IMR-90 (cell line): ENCODE data around the gene RNF144B. TPM values are rescaled to one million over a fixed set of nuclear protein-coding genes. Genes with fewer than 3 reads are reported as not detected.

Experiments
- ATAC-seq: fragments of 200-7000 bp; cut with Tn5 transposase; 2 replicates; pipeline ENCODE4 v1.9.1; 2020; ENCODE audit warnings: low read depth, mild to moderate bottlenecking, moderate library complexity
- BruUV-seq: library from RNA; stranded (reverse); fragments of 400-500 nt; replicated peaks from 2 replicates; lab custom pipeline; 2021; lab: Mats Ljungman, UMichigan
- CTCF ChIA-PET: fragments of 300-600 bp; formaldehyde crosslinking; extraction: SDS; loops from one replicate; lab custom pipeline; 2021; ENCODE audit warnings: antibody characterized with exemption; lab: Yijun Ruan, JAX
- POLR2A ChIA-PET: fragments of 300-600 bp; sonication (Branson Sonifier 250); formaldehyde crosslinking; loops from one replicate; lab custom pipeline; 2022; ENCODE audit warnings: antibody characterized with exemption; ENCODE audit not compliant: unreplicated experiment; lab: Charles Lee
- DNase-seq: peaks from one replicate; pipeline ENCODE4 v3.0.0; 2013
- H2AFZ ChIP-seq: replicated peaks from 2 replicates; pipeline ENCODE3; 2013; ENCODE audit warnings: low read length, mild to moderate bottlenecking; ENCODE audit not compliant: poor library complexity
- H2AK5ac ChIP-seq: 2 replicates; pipeline ENCODE4 v1.6.1; 2013; ENCODE audit warnings: low read depth, low read length, inconsistent platforms
- H2AK9ac ChIP-seq: replicated peaks from 2 replicates; pipeline ENCODE3; 2013; ENCODE audit warnings: mild to moderate bottlenecking, low read depth, low read length, moderate library complexity; ENCODE audit not compliant: poor library complexity
- H2BK120ac ChIP-seq: 2 replicates; pipeline ENCODE4 v1.6.1; 2013; ENCODE audit warnings: low read depth, low read length, inconsistent platforms
- H2BK15ac ChIP-seq: 3 replicates; pipeline ENCODE4 v1.6.1; 2013; ENCODE audit warnings: low read depth, low read length, inconsistent platforms
- H2BK20ac ChIP-seq: 2 replicates; pipeline ENCODE4 v1.6.1; 2013; ENCODE audit warnings: low read depth, mild to moderate bottlenecking, inconsistent platforms, low read length, moderate library complexity
- H2BK5ac ChIP-seq: 2 replicates; pipeline ENCODE4 v1.6.1; 2013; ENCODE audit warnings: mild to moderate bottlenecking, low read depth, low read length, inconsistent platforms; ENCODE audit not compliant: poor library complexity, severe bottlenecking
- H3K14ac ChIP-seq: replicated peaks from 2 replicates; pipeline ENCODE4 v1.6.1; 2013; ENCODE audit warnings: low read depth, low read length, inconsistent platforms
- H3K18ac ChIP-seq: 2 replicates; pipeline ENCODE4 v1.6.1; 2013; ENCODE audit warnings: low read depth, low read length, control low read depth
- H3K23ac ChIP-seq: 2 replicates; pipeline ENCODE4 v1.6.1; 2013; ENCODE audit warnings: low read depth, low read length, inconsistent platforms
- H3K27ac ChIP-seq: 2 replicates; pipeline ENCODE4 v1.5.1; 2013; ENCODE audit warnings: mild to moderate bottlenecking, control low read depth, low read length; ENCODE audit not compliant: insufficient read depth
- H3K27me3 ChIP-seq: 2 replicates; pipeline ENCODE4 v1.6.1; 2013; ENCODE audit warnings: low read length; ENCODE audit not compliant: control insufficient read depth, insufficient read depth
- H3K36me3 ChIP-seq: 2 replicates; pipeline ENCODE4 v1.6.1; 2013; ENCODE audit warnings: low read length, mixed read lengths; ENCODE audit not compliant: control insufficient read depth, insufficient read depth
- H3K4ac ChIP-seq: 2 replicates; pipeline ENCODE4 v1.6.1; 2013; ENCODE audit warnings: low read depth, low read length, inconsistent platforms
- H3K4me1 ChIP-seq: 2 replicates; pipeline ENCODE4 v1.6.1; 2013; ENCODE audit warnings: low read length, mixed read lengths; ENCODE audit not compliant: control insufficient read depth, insufficient read depth
- H3K4me2 ChIP-seq: 2 replicates; pipeline ENCODE4 v1.6.1; 2013; ENCODE audit warnings: low read depth, mild to moderate bottlenecking, control low read depth, low read length, moderate library complexity
- H3K4me3 ChIP-seq: 2 replicates; pipeline ENCODE4 v1.5.1; 2013; ENCODE audit warnings: low read depth, mild to moderate bottlenecking, control low read depth, low read length, moderate library complexity; ENCODE audit not compliant: insufficient read depth
- H3K56ac ChIP-seq: 2 replicates; pipeline ENCODE4 v1.6.1; 2013; ENCODE audit warnings: low read length, inconsistent platforms; ENCODE audit not compliant: insufficient read depth; ENCODE audit errors: extremely low read depth
- H3K79me1 ChIP-seq, 2 experiments: 2 replicates each; pipeline ENCODE4 v1.6.1; 2013; ENCODE audit warnings: low read length in 2 of 2, inconsistent platforms in 1 of 2, low read depth in 1 of 2
- H3K9ac ChIP-seq: 2 replicates; pipeline ENCODE4 v1.6.1; 2013; ENCODE audit warnings: low read depth, low read length, control low read depth
- H3K9me1 ChIP-seq: 2 replicates; pipeline ENCODE4 v1.6.1; 2013; ENCODE audit warnings: low read length, inconsistent platforms; ENCODE audit not compliant: insufficient read depth
- H3K9me3 ChIP-seq: 2 replicates; pipeline ENCODE4 v1.6.1; 2013; ENCODE audit warnings: low read length; ENCODE audit not compliant: control insufficient read depth, insufficient read depth
- H4K20me1 ChIP-seq: 2 replicates; pipeline ENCODE4 v1.6.1; 2013; ENCODE audit warnings: low read length, inconsistent platforms; ENCODE audit not compliant: insufficient read depth
- H4K5ac ChIP-seq: 2 replicates; pipeline ENCODE4 v1.6.1; 2013; ENCODE audit warnings: mild to moderate bottlenecking, low read depth, low read length, control low read depth
- H4K8ac ChIP-seq, 2 experiments: 2 replicates each; pipeline ENCODE4 v1.6.1; 2013; ENCODE audit warnings: low read depth in 2 of 2, low read length in 2 of 2, control low read depth in 1 of 2, inconsistent platforms in 1 of 2
- H4K91ac ChIP-seq: 2 replicates; pipeline ENCODE4 v1.6.1; 2013; ENCODE audit warnings: low read depth, low read length, inconsistent platforms; ENCODE audit not compliant: insufficient read depth
- BHLHE40 ChIP-seq: fragments of 150-350 bp; IDR thresholded peaks from 2 replicates; pipeline ENCODE4 v1.6.1; 2016; ENCODE audit warnings: mild to moderate bottlenecking, low read depth, low read length
- CEBPB ChIP-seq: IDR thresholded peaks from 2 replicates; pipeline ENCODE4 v1.6.1; 2012; ENCODE audit warnings: low read depth, low read length, improper control_type of control experiment
- CHD1 ChIP-seq: IDR thresholded peaks from 2 replicates; pipeline ENCODE4 v1.6.1; 2012; ENCODE audit warnings: low read depth, low read length, improper control_type of control experiment
- CTCF ChIP-seq: conservative IDR thresholded peaks from 2 replicates; pipeline ENCODE4 v1.5.1; 2012; ENCODE audit warnings: mild to moderate bottlenecking, low read depth, low read length, improper control_type of control experiment
- ELK1 ChIP-seq: fragments of 150-350 bp; IDR thresholded peaks from 2 replicates; pipeline ENCODE4 v1.6.1; 2016; ENCODE audit warnings: low read depth, mild to moderate bottlenecking, low read length, moderate library complexity, borderline replicate concordance
- FOS ChIP-seq: fragments of 150-350 bp; IDR thresholded peaks from 2 replicates; pipeline ENCODE4 v1.6.1; 2016; ENCODE audit warnings: low read depth, low read length
- MAFK ChIP-seq: IDR thresholded peaks from 2 replicates; pipeline ENCODE4 v1.6.1; 2012; ENCODE audit warnings: low read depth, low read length, improper control_type of control experiment
- MAZ ChIP-seq: IDR thresholded peaks from 2 replicates; pipeline ENCODE4 v1.6.1; 2012; ENCODE audit warnings: low read depth, mild to moderate bottlenecking, low read length, improper control_type of control experiment, moderate library complexity, borderline replicate concordance
- MXI1 ChIP-seq: IDR thresholded peaks from 2 replicates; pipeline ENCODE4 v1.6.1; 2012; ENCODE audit warnings: low read depth, mild to moderate bottlenecking, low read length, moderate library complexity, borderline replicate concordance
- NFE2L2 ChIP-seq: fragments of 150-350 bp; IDR thresholded peaks from 2 replicates; pipeline ENCODE4 v1.6.1; 2016; ENCODE audit warnings: low read depth, mild to moderate bottlenecking, low read length
- POLR2A ChIP-seq: IDR thresholded peaks from 2 replicates; pipeline ENCODE4 v1.6.1; 2012; ENCODE audit warnings: mild to moderate bottlenecking, low read depth, low read length
- RAD21 ChIP-seq: IDR thresholded peaks from 2 replicates; pipeline ENCODE4 v1.6.1; 2012; ENCODE audit warnings: low read length, improper control_type of control experiment
- RCOR1 ChIP-seq: IDR thresholded peaks from 2 replicates; pipeline ENCODE4 v1.6.1; 2012; ENCODE audit warnings: mild to moderate bottlenecking, low read length, improper control_type of control experiment; ENCODE audit not compliant: insufficient replicate concordance
- RFX5 ChIP-seq: IDR thresholded peaks from 2 replicates; pipeline ENCODE4 v1.8.0; 2012; ENCODE audit warnings: low read depth, mild to moderate bottlenecking, low read length, moderate library complexity
- SMC3 ChIP-seq: fragments of 150-350 bp; IDR thresholded peaks from 2 replicates; pipeline ENCODE4 v1.6.1; 2016; ENCODE audit warnings: low read depth, mild to moderate bottlenecking, antibody characterized with exemption, low read length, moderate library complexity
- USF2 ChIP-seq: fragments of 150-350 bp; IDR thresholded peaks from 2 replicates; pipeline ENCODE4 v1.6.1; 2017; ENCODE audit warnings: mild to moderate bottlenecking, antibody characterized with exemption, low read length, low read depth
- WGBS, 2 experiments: methylation state at CpG; one replicate each; pipeline versions ENCODE4 v1.1.5 to v1.1.7; 2013; ENCODE audit warnings: missing lambda C conversion rate in 2 of 2; ENCODE audit not compliant: insufficient read length in 1 of 2; ENCODE audit errors: extremely low coverage in 2 of 2; 5-methylcytosine and 5-hydroxymethylcytosine counted together
- dilution Hi-C: fragments of 300-500 bp; cut with HindIII; formaldehyde crosslinking; loops from one replicate; pipeline ENCODE4 v1.14.3; 2018; ENCODE audit warnings: low sequenced_read_pairs; ENCODE audit not compliant: unreplicated experiment
- in situ Hi-C: fragments of 300-500 bp; cut with MboI; formaldehyde crosslinking; loops from 3 replicates; pipeline ENCODE4 v1.14.3; 2019; ENCODE audit warnings: low sequenced_read_pairs, inconsistent platforms, mixed read lengths
- intact Hi-C: fragments of 100-400 bp; cut with micrococcal nuclease; formaldehyde crosslinking; loops from 2 replicates; pipeline ENCODE4 v1.10.0; 2022
- polyA plus RNA-seq, 3 experiments: library from polyadenylated mRNA; depleted of rRNA; stranded (reverse); fragments of >200 nt; gene quantifications; 2 replicates each; pipeline ENCODE4 v1.2.3, GENCODE V29; 2012; ENCODE audit warnings: low replicate concordance in 1 of 3
- total RNA-seq: library from RNA; depleted of rRNA; stranded (reverse); fragments of >200 nt; gene quantifications from 2 replicates; pipeline ENCODE4 v1.2.3, GENCODE V29; 2012

RNF144B gene
- total and polyA plus RNA-seq, 2 of the 4 experiments (the other 2 are of a cell fraction): 0.44 to 2.7 TPM

- POLR2A ChIA-PET: no interaction called here
- no peak for DNase-seq
- Histone ChIP-seq H3K14ac (peak overlapping the region; percentile 40; the same call in 1 of the 2 replicates), H3K36me3 (no peaks in the 10 kb centered on the region), H2AK9ac (no peak overlapping the region), H3K27me3 (no peaks in the 10 kb centered on the region; the same call in 1 of the 2 replicates), H3K9me3 (no peaks in the 10 kb centered on the region), H3K4ac (peak overlapping the region; percentile 16; the same call in 1 of the 2 replicates), H4K20me1 (no peaks in the 10 kb centered on the region), H3K27ac (no peak overlapping the region), H4K5ac (peak overlapping the region; percentile 24; the same call in 1 of the 2 replicates), H3K56ac (no peak overlapping the region), H3K23ac (no peak overlapping the region), H3K9me1 (no peaks in the 10 kb centered on the region), H3K4me2 (peak overlapping the region; percentile 91), H2BK120ac (0 out of 2 replicates have a peak overlapping the region, but pooled peaks have one; percentile 16), H3K4me3 (peak overlapping the region; percentile 32; the same call in 1 of the 2 replicates), H2BK15ac (0 out of 3 replicates have a peak overlapping the region, but pooled peaks have one; percentile 26), H2AK5ac (no peak overlapping the region), H3K4me1 (peaks cover 7% of the 10 kb centered on the region), H3K79me1 (no peaks in the 10 kb centered on the region), H4K8ac (no peak overlapping the region; a peak in 1 of 4 replicates), H2BK5ac (peak overlapping the region; percentile 11), H2AFZ (no peak overlapping the region), H3K9ac (peak overlapping the region; percentile 30; the same call in 1 of the 2 replicates), H3K18ac (peak overlapping the region; percentile 85; the same call in 1 of the 2 replicates), H4K91ac (peak overlapping the region; percentile 48), H2BK20ac (peak overlapping the region; percentile 58; the same call in 1 of the 2 replicates)
- CTCF ChIA-PET: interaction anchor here (0.6 kb wide), 1 partner anchor 65 kb away, joined by 4 read pairs; no protein-coding TSS in a partner anchor
- intact Hi-C loops (no loop called here), in situ Hi-C loops (no loop called here), dilution Hi-C loops (no loop called here)
- WGBS, 2 experiments: 0% methylated on average over 1 of the region's 3 CpGs; no CpG with 5 or more reads in 1 of the 2 experiments
- no peak for ATAC-seq
- TF ChIP-seq CEBPB (no peak), RFX5 (no peak), MAZ (no peak), FOS (no peak), ELK1 (no peak), CHD1 (no peak), NFE2L2 (no peak), POLR2A (no peak), RCOR1 (no peak), CTCF (no peak), USF2 (no peak), MAFK (no peak), SMC3 (no peak), RAD21 (no peak), BHLHE40 (no peak), MXI1 (no peak)
- no TSS peak for BruUV-seq
These were observed 1.1 kb downstream of the RNF144B start for GRCh38 chr6:18388271-18388670.
